Measurements from ENCODE around the gene AKAP9.

GRCh38 chr7:92137557-92137956, 196.9 kb downstream of the AKAP9 start:
- TF ChIP-seq, protein P1, sequence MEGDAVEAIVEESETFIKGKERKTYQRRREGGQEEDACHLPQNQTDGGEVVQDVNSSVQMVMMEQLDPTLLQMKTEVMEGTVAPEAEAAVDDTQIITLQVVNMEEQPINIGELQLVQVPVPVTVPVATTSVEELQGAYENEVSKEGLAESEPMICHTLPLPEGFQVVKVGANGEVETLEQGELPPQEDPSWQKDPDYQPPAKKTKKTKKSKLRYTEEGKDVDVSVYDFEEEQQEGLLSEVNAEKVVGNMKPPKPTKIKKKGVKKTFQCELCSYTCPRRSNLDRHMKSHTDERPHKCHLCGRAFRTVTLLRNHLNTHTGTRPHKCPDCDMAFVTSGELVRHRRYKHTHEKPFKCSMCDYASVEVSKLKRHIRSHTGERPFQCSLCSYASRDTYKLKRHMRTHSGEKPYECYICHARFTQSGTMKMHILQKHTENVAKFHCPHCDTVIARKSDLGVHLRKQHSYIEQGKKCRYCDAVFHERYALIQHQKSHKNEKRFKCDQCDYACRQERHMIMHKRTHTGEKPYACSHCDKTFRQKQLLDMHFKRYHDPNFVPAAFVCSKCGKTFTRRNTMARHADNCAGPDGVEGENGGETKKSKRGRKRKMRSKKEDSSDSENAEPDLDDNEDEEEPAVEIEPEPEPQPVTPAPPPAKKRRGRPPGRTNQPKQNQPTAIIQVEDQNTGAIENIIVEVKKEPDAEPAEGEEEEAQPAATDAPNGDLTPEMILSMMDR (IDR thresholded peaks at IDR 0.05; ENCODE audit: low read depth, low read length, poor library complexity, severe bottlenecking) = no peak
- no peak for TF ChIP-seq EZH2phosphoT487 (IDR thresholded peaks at IDR 0.05; ENCODE audit: borderline replicate concordance, low read length)
